ENCODE results near the gene ARL9. TPM values are rescaled to one million over a fixed set of nuclear protein-coding genes. Genes with fewer than 3 reads are reported as not detected.

Gene ARL9, protein sequence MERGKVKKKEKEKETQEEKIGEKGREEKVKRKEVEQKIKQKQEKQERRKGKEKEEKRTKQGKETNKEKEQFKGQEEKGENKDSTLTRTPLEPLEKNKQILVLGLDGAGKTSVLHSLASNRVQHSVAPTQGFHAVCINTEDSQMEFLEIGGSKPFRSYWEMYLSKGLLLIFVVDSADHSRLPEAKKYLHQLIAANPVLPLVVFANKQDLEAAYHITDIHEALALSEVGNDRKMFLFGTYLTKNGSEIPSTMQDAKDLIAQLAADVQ
- total RNA-seq: not detected in 2 replicates

DNA sequence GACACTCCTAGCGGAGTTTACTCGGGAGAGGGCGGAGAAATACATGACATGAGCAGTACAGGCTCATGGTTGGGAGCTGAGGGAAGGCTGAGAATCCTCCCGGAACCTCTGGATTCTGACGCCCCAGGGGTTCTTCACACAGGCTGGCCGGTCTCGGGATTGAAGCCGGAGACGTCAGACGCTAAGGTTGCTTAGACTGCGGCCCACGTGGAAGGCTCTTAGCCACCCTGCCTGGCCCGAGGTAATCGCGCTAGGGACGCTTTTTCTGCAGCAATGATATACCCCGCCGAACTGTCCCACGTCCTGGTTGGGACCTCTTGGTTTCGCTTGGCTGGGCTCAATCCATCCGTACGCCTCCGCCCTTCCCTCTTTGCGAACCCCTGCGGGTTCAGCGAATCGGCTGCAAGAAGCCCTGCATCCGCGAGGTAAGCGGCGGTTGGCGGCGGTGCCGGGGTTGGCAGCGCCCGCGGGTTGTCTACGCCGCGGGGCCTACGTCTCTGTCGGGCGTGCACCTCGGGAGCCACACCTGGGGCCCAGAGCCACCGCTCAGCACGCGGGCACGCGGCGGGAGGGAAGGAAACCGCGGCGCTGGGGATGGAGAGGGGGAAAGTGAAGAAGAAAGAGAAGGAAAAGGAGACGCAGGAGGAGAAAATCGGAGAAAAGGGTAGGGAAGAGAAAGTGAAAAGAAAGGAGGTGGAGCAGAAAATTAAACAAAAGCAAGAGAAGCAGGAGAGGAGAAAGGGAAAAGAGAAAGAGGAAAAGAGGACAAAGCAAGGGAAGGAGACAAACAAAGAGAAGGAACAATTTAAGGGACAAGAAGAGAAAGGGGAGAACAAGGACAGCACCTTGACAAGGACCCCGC, at the start of gene ARL9:
TSS of gene ARL9 (plus strand) at position 523 of the 862 bp plus-strand sequence. CDS start at position 595, 72 bp downstream.

DNA sequence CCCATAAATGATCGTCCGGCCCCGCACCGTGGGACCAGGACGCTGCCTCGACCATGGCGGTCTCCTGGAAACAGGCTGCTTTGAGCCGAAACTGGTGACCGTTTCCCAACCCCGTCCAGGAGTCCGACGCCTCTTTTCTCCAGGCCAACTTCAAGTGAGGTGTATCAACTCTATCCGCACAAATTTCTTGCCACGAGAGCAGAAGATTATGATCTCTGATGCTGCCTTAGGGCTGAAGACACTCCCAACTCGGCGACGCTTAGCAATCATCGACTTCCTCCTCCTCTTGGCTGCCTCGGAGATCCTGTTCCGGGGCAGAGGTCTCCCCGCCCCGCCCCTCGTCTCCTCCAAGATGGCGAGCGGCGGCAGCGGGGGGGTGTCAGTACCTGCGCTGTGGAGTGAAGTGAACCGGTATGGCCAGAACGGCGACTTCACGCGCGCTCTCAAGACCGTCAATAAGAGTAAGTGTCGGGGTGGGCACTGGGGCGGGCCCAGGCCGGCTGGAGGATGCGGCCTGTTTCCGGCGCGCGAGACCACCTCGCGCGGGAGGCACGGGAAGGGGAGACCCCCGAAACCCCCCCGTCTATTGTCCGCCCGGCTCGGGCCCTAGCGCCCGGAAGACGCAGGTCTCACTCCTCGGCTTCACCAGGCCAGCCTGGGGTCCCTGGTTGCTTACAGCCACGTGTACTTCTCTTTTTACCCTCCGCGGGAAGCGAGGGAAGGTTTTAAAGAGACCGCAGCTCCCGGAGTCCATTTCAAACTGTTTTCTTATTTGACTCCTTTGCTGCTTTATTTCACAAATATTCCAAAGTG, 38.1 kb upstream of the ARL9 start, which contains the start of gene SRP72:
TSS of gene SRP72 (plus strand) at position 334 of the 813 bp plus-strand sequence. CDS start at position 353, 19 bp downstream.

Other genes starting within 250 kb of the ARL9 start
- 6.9 and 7.8 TPM in 2 replicates for gene AASDH, start 118.3 kb upstream of the ARL9 start, total RNA-seq
- 4.8 and 7.5 TPM in 2 replicates for gene PPAT, start 70.2 kb upstream of the ARL9 start, total RNA-seq
- 38.6 and 39.6 TPM in 2 replicates for gene PAICS, start 69.5 kb upstream of the ARL9 start, total RNA-seq
- gene SRP72, start 38.2 kb upstream of the ARL9 start, total RNA-seq: 50.0 and 52.3 TPM in 2 replicates
- gene HOPX, start 175.5 kb downstream of the ARL9 start, total RNA-seq: 0.47 TPM in 1 of 2 replicates, not detected in the other